Glutamatergic neuron (in vitro differentiated cells): ENCODE measurements around the gene ZNF469. TPM values are rescaled to one million over a fixed set of nuclear protein-coding genes. Genes with fewer than 3 reads are reported as not detected.

Experiments
- DNase-seq: peaks from one replicate; pipeline ENCODE4 v3.0.0; 2022
- H3K27ac Mint-ChIP-seq: one replicate; pipeline ENCODE4 v1.8.0; 2020; ENCODE audit warnings: mild to moderate bottlenecking, mixed read lengths, inconsistent platforms; ENCODE audit not compliant: unreplicated experiment
- H3K27me3 Mint-ChIP-seq: one replicate; pipeline ENCODE4 v1.8.0; 2020; ENCODE audit warnings: mild to moderate bottlenecking, moderate library complexity, mixed read lengths, inconsistent platforms; ENCODE audit not compliant: unreplicated experiment
- H3K36me3 Mint-ChIP-seq: one replicate; pipeline ENCODE4 v1.8.0; 2020; ENCODE audit warnings: mild to moderate bottlenecking, mixed read lengths, inconsistent platforms; ENCODE audit not compliant: unreplicated experiment
- H3K4me1 Mint-ChIP-seq: one replicate; pipeline ENCODE4 v1.8.0; 2020; ENCODE audit warnings: mild to moderate bottlenecking, low read depth, mixed read lengths, inconsistent platforms; ENCODE audit not compliant: unreplicated experiment
- H3K4me3 Mint-ChIP-seq: one replicate; pipeline ENCODE4 v1.8.0; 2020; ENCODE audit warnings: mild to moderate bottlenecking, mixed read lengths, inconsistent platforms; ENCODE audit not compliant: unreplicated experiment
- H3K9me3 Mint-ChIP-seq: one replicate; pipeline ENCODE4 v1.8.0; 2020; ENCODE audit warnings: mild to moderate bottlenecking, moderate library complexity, mixed read lengths, inconsistent platforms; ENCODE audit not compliant: unreplicated experiment
- total RNA-seq: library from RNA; stranded (reverse); fragmentation: NEBNext Ultra II Directional; extraction: Animal tissue kit (Norgen Biotek cat#: 25700); gene quantifications from one replicate; pipeline ENCODE4 v1.2.1, GENCODE V29; 2021; ENCODE audit not compliant: unreplicated experiment
- TF ChIP-seq, protein P1 (sequence below): fragments of 200-600 bp; sonication (generic); IDR thresholded peaks from one replicate; pipeline ENCODE4 v1.5.0; 2021; ENCODE audit not compliant: partially characterized antibody, unreplicated experiment

ZNF469 gene
- total RNA-seq, 1 donor from 2014 or later: 0.56 TPM

DNA sequence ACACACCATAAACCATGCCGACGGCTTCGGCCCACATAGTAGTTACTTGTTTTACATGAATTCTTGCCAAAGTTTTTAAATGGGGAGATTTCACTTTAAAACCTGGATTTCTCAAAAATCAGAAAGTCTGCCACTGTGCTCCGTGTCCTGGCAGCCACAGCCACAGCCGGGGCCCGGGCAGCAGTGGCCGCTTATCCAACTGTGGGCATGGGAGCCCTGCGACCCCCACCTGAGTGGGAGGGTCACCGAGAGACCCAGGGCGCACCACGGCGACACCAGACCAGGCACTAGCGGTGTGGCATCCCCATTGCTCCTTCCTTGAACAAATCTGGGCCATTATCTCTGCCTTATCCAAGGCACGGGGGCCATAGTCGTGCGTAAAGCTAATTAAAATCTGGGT is 30.0 kb downstream of the ZNF469 start:
- Mint-ChIP-seq H3K27me3 (peaks cover 5% of the 10 kb centered on the region), H3K9me3 (peaks cover 8% of the 10 kb centered on the region), H3K36me3 (no peaks in the 10 kb centered on the region), H3K27ac (no peak overlapping the region), H3K4me1 (no peaks in the 10 kb centered on the region), H3K4me3 (no peak overlapping the region)
- no peak for DNase-seq
- TF ChIP-seq, protein P1, sequence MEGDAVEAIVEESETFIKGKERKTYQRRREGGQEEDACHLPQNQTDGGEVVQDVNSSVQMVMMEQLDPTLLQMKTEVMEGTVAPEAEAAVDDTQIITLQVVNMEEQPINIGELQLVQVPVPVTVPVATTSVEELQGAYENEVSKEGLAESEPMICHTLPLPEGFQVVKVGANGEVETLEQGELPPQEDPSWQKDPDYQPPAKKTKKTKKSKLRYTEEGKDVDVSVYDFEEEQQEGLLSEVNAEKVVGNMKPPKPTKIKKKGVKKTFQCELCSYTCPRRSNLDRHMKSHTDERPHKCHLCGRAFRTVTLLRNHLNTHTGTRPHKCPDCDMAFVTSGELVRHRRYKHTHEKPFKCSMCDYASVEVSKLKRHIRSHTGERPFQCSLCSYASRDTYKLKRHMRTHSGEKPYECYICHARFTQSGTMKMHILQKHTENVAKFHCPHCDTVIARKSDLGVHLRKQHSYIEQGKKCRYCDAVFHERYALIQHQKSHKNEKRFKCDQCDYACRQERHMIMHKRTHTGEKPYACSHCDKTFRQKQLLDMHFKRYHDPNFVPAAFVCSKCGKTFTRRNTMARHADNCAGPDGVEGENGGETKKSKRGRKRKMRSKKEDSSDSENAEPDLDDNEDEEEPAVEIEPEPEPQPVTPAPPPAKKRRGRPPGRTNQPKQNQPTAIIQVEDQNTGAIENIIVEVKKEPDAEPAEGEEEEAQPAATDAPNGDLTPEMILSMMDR: no peak

DNA sequence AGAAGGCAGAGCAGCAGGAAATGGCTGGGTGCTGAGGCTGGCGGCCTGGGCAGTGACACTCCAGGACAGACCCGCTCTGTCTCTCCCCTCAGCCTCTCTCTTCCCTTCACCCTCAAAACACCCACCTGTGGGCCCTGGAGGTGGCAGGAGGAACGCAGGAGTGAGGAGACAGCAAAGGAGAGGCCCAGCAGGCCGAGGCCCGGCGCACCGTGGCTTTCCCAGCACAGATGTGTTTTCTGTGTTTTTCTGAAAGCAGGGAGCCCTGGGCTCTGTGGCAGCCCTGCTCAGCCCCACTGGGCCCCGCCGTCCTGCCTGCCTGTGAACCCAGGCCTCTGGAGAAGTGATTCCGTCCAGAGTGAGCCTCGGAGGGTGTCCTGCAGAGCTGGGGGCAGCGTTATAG is 30.5 kb downstream of the ZNF469 start:
- no peak overlapping the region for H3K4me3 Mint-ChIP-seq
- DNase-seq: no peak
- peaks cover 8% of the 10 kb centered on the region for H3K9me3 Mint-ChIP-seq
- H3K27ac Mint-ChIP-seq: no peak overlapping the region
- H3K27me3 Mint-ChIP-seq: peaks cover 5% of the 10 kb centered on the region
- H3K36me3 Mint-ChIP-seq: no peaks in the 10 kb centered on the region
- TF ChIP-seq, protein P1: no peak
- no peaks in the 10 kb centered on the region for H3K4me1 Mint-ChIP-seq

DNA sequence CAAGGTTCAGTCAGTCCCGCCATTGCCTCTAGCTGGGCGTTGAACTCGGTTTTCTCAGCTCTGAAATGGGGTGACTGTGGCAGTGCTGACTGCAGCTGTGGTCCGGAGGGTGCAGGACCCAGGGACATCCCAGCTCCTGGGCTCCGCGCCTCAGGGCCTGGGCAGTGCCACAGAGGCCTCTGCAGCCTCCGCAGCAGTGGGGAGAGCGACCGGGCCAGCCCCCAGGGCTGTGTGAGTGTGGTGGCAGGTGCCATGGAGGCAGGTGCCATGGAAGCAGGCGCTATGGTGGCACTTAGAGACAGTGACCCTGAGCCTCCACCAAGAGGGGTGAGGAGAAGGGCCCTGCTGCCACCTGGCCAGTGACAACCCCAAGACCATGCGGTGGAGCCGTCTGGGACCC is 30.9 kb downstream of the ZNF469 start:
- H3K27ac Mint-ChIP-seq: no peak overlapping the region
- TF ChIP-seq, protein P1: no peak
- no peaks in the 10 kb centered on the region for H3K36me3 Mint-ChIP-seq

DNA sequence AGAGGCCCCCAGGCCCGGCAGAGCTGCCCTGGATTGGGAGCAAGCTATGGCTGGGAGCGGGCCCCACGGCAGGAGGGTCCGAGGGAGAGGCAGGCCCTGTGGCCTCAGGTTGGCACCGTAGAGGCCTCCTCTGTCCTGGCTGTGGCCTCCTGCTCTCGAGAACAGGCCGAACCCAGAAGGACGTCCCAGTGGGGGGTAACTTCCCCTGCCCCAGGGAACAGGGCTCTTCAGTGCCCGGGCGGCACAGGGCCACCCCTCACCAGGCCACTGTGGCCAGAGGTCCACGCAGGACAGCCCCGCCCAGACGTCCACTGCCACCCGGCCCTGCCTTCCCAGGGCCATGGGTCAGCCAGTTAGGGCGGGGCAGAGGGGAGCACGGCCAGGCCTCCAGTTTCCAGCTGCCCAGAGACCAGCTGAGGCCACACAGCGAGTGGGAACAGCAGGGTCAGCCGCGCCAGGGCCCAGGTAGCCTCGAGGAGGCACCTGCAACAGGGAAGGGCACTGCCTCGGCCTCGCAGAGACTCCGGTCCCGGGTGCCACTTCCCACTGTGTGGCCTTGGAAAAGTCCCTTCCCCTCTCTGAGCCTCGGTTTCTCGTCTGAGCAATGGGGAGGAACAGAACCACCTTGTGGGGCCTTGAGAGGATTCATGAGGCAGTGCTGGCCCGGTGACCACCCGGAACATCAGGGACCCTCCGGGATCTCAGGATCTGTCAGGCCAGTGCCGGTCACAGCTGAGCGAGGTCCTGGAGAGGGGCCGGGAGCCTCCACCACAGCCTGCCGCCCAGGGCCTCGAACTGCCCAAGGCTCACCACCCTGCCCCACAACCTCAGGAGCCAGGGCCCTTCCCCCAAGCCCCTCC is 32.0 kb downstream of the ZNF469 start:
- Mint-ChIP-seq H3K27ac (no peak overlapping the region), H3K9me3 (peaks cover 11% of the 10 kb centered on the region)

More for the DNA sequence above, 30.9 kb downstream of the ZNF469 start:
- Mint-ChIP-seq H3K4me1 (no peaks in the 10 kb centered on the region), H3K9me3 (peaks cover 10% of the 10 kb centered on the region), H3K27me3 (peaks cover 5% of the 10 kb centered on the region), H3K4me3 (no peak overlapping the region)
- DNase-seq: no peak

DNA sequence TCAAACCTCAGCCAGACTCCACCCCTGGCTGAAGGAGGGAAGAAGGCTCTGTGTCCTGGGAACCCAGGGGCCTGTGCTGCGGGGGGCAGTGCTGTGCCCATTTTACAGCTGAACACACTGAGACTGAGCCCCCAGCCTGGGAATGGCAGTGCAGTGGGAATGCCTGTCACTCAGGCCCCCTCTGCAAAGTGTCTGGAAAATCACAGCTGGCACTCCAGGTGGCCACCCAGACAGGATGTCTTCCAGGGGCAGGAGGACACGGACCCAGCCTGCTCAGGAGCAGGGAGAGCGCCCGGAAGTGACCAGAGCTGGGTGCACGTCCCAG is 32.6 kb downstream of the ZNF469 start:
- H3K4me1 Mint-ChIP-seq: no peaks in the 10 kb centered on the region
- H3K27ac Mint-ChIP-seq: no peak overlapping the region
- no peak for DNase-seq
- no peak overlapping the region for H3K4me3 Mint-ChIP-seq
- no peaks in the 10 kb centered on the region for H3K36me3 Mint-ChIP-seq
- TF ChIP-seq, protein P1: no peak
- peaks cover 5% of the 10 kb centered on the region for H3K27me3 Mint-ChIP-seq
- peaks cover 7% of the 10 kb centered on the region for H3K9me3 Mint-ChIP-seq

More for the DNA sequence above, 32.0 kb downstream of the ZNF469 start:
- H3K27me3 Mint-ChIP-seq: peaks cover 5% of the 10 kb centered on the region
- TF ChIP-seq, protein P1: no peak
- DNase-seq: no peak
- H3K36me3 Mint-ChIP-seq: no peaks in the 10 kb centered on the region
- no peaks in the 10 kb centered on the region for H3K4me1 Mint-ChIP-seq
- H3K4me3 Mint-ChIP-seq: no peak overlapping the region
